DOHH2 (cell line): ENCODE data around the gene TCF15.

ENCODE experiments used
- EZH2phosphoT487 ChIP-seq: fragments of 200-600 bp; sonication (generic); IDR thresholded peaks from 2 replicates; pipeline ENCODE4 v1.6.1; 2017; ENCODE audit warnings: borderline replicate concordance, mild to moderate bottlenecking, antibody characterized with exemption, low read length, moderate library complexity, mixed read lengths
- TF ChIP-seq, protein P1 (sequence below): fragments of 200-600 bp; sonication (generic); IDR thresholded peaks from one replicate; pipeline ENCODE4 v1.5.1; 2014; ENCODE audit warnings: antibody characterized with exemption, mild to moderate bottlenecking, low read depth, low read length; ENCODE audit not compliant: poor library complexity, severe bottlenecking

DNA sequence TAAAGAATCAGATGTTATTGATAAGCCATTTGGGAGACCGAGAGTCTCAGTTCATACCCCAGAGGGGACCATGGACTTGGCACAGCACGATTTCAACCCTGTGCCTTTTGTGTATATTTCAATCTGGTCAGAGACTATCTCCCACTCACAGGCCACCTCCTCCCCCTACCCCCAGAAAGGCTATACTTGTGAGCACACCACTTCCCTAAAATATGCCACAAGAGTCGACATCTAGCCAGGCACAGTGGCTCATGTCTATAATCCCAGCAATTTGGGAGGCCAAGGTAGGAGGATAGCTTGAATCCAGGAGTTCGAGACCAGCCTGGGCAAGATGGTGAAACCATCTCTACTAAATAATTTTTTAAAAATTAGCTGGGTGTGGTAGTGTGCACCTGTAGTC lies 13.6 kb upstream of the TCF15 start:
- no peak for TF ChIP-seq EZH2phosphoT487
- TF ChIP-seq, protein P1, sequence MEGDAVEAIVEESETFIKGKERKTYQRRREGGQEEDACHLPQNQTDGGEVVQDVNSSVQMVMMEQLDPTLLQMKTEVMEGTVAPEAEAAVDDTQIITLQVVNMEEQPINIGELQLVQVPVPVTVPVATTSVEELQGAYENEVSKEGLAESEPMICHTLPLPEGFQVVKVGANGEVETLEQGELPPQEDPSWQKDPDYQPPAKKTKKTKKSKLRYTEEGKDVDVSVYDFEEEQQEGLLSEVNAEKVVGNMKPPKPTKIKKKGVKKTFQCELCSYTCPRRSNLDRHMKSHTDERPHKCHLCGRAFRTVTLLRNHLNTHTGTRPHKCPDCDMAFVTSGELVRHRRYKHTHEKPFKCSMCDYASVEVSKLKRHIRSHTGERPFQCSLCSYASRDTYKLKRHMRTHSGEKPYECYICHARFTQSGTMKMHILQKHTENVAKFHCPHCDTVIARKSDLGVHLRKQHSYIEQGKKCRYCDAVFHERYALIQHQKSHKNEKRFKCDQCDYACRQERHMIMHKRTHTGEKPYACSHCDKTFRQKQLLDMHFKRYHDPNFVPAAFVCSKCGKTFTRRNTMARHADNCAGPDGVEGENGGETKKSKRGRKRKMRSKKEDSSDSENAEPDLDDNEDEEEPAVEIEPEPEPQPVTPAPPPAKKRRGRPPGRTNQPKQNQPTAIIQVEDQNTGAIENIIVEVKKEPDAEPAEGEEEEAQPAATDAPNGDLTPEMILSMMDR, result no peak
